Kidney (tissue), 22 donors: ENCODE data around the gene NFYC. TPM values are rescaled to one million over a fixed set of nuclear protein-coding genes. Genes with fewer than 3 reads are reported as not detected.

ENCODE experiments used
- DNase-seq, 5 donors: peaks; one replicate each; pipeline ENCODE4 v3.0.0-alpha.2; 2013 to 2020
- FAIRE-seq: peaks from 2 replicates; lab custom pipeline; 2012; peaks lifted over from hg19 to GRCh38; lab: Jason Lieb, UNC
- H3K27ac ChIP-seq, 2 donors: one replicate each; pipeline ENCODE4 v1.7.0; 2013; ENCODE audit warnings: low read depth in 2 of 2, low read length in 2 of 2, inconsistent platforms in 1 of 2
- H3K27me3 ChIP-seq: one replicate; pipeline ENCODE4 v1.7.1; 2013; ENCODE audit warnings: low read length, inconsistent platforms; ENCODE audit not compliant: control insufficient read depth, insufficient read depth
- H3K36me3 ChIP-seq, 3 donors: one replicate each; pipeline versions ENCODE4 v1.7.0 to v1.7.1; 2013; ENCODE audit warnings: low read length in 3 of 3, control low read depth in 1 of 3, inconsistent platforms in 1 of 3; ENCODE audit not compliant: insufficient read depth in 3 of 3, control insufficient read depth in 2 of 3
- H3K4me1 ChIP-seq, 3 donors: one replicate each; pipeline versions ENCODE4 v1.7.0 to v1.7.1; 2013; ENCODE audit warnings: low read length in 3 of 3, inconsistent platforms in 1 of 3, low read depth in 1 of 3; ENCODE audit not compliant: control insufficient read depth in 2 of 3, insufficient read depth in 2 of 3
- H3K4me3 ChIP-seq, 3 donors: one replicate each; pipeline versions ENCODE4 v1.7.0 to v1.8.1; 2013; ENCODE audit warnings: low read length in 3 of 3, control low read depth in 1 of 3, inconsistent platforms in 1 of 3
- H3K9ac ChIP-seq, 3 donors: one replicate each; pipeline versions ENCODE4 v1.7.0 to v1.7.1; 2013; ENCODE audit warnings: low read length in 3 of 3, control low read depth in 1 of 3, inconsistent platforms in 1 of 3
- H3K9me3 ChIP-seq, 3 donors: one replicate each; pipeline versions ENCODE4 v1.7.0 to v1.7.1; 2013; ENCODE audit warnings: low read length in 3 of 3, control low read depth in 1 of 3, inconsistent platforms in 1 of 3; ENCODE audit not compliant: control insufficient read depth in 2 of 3, insufficient read depth in 1 of 3
- CTCF ChIP-seq: IDR thresholded peaks from 3 replicates; pipeline ENCODE4 v1.5.1; 2012; ENCODE audit warnings: mild to moderate bottlenecking, moderate library complexity, borderline replicate concordance; ENCODE audit not compliant: insufficient read depth; ENCODE audit errors: extremely low read depth
- intact Hi-C: fragments of 100-400 bp; cut with DNase I; formaldehyde crosslinking; loops from one replicate; pipeline ENCODE4 v1.11.1; 2022
- long read RNA-seq, 10 donors: library from polyadenylated mRNA in 1 of 10; unstranded in 1 of 10; transcript quantifications; one replicate each; pipeline ENCODE4 v2.0.0 and lab custom pipeline, GENCODE V29; 2021 to 2026
- polyA plus RNA-seq: library from polyadenylated mRNA; stranded (reverse); fragments of 350-450 nt; fragmentation: Illumina TruSeq; extraction: RNeasy Lipid Tissue Mini Kit (QIAGEN cat#74804); gene quantifications from one replicate; pipeline ENCODE4 v1.2.3, GENCODE V29; 2014; ENCODE audit warnings: low read depth, low replicate concordance; ENCODE audit not compliant: insufficient read depth
- total RNA-seq: library from RNA; stranded (reverse); fragmentation: NEBNext Ultra II Directional; extraction: Animal tissue kit (Norgen Biotek cat#: 25700); gene quantifications from one replicate; pipeline ENCODE4 v1.2.1, GENCODE V29; 2021
- donor health status: control.
- donor health status: control.
- donor health status: control.
- donor health status: control.
- donor health status: control.
- donor health status: DM: yes; HTN: yes; CAD: no.
- donor health status: Normal renal cell carcinoma (clear cell type).

NFYC gene
- total RNA-seq (69.3 TPM), polyA plus RNA-seq (52.1 TPM)
- long read RNA-seq, donor 1, transcript NFYC-213 (10 exons, 1,950 nt) = major isoform, 7 of 14 reads
- long read RNA-seq, donor 1, partial matches to known transcripts = 0 of 14 reads
- long read RNA-seq, donor 1, other reads (novel, unspliced or antisense) = 0 of 14 reads
- long read RNA-seq, donor 2, transcript NFYC-213 (10 exons, 1,950 nt) = major isoform, 11 of 12 reads
- long read RNA-seq, donor 2, partial matches to known transcripts = 0 of 12 reads
- long read RNA-seq, donor 2, other reads (novel, unspliced or antisense) = 0 of 12 reads
- long read RNA-seq, donor 3, transcript NFYC-213 (10 exons, 1,950 nt) = major isoform, 11 of 25 reads
- long read RNA-seq, donor 3, transcript NFYC-202 (10 exons, 1,202 nt) = minor isoform, 6 of 25 reads
- long read RNA-seq, donor 3, partial matches to known transcripts = 5 of 25 reads
- long read RNA-seq, donor 3, other reads (novel, unspliced or antisense) = 0 of 25 reads
- long read RNA-seq, donor 4, transcript NFYC-202 (10 exons, 1,202 nt) = minor isoform, 6 of 22 reads
- long read RNA-seq, donor 4, transcript NFYC-213 (10 exons, 1,950 nt) = major isoform, 10 of 22 reads
- long read RNA-seq, donor 4, partial matches to known transcripts = 0 of 22 reads
- long read RNA-seq, donor 4, other reads (novel, unspliced or antisense) = 0 of 22 reads
- long read RNA-seq, donor 5, partial matches to known transcripts = 0 of 2 reads
- long read RNA-seq, donor 5, other reads (novel, unspliced or antisense) = 0 of 2 reads
- long read RNA-seq, donor 6, transcript NFYC-213 (10 exons, 1,950 nt) = major isoform, 7 of 47 reads
- long read RNA-seq, donor 6, partial matches to known transcripts = 34 of 47 reads
- long read RNA-seq, donor 6, other reads (novel, unspliced or antisense) = 0 of 47 reads
- long read RNA-seq, donor 7, transcript NFYC-213 (10 exons, 1,950 nt) = major isoform, 37 of 67 reads
- long read RNA-seq, donor 7, partial matches to known transcripts = 7 of 67 reads
- long read RNA-seq, donor 7, other reads (novel, unspliced or antisense) = 13 of 67 reads
- long read RNA-seq, donor 8, transcript NFYC-213 (10 exons, 1,950 nt) = major isoform, 11 of 19 reads
- long read RNA-seq, donor 8, partial matches to known transcripts = 0 of 19 reads
- long read RNA-seq, donor 8, other reads (novel, unspliced or antisense) = 0 of 19 reads
- long read RNA-seq, donor 9, partial matches to known transcripts = 0 of 7 reads
- long read RNA-seq, donor 9, other reads (novel, unspliced or antisense) = 0 of 7 reads
- long read RNA-seq, donor 10, transcript NFYC-213 (10 exons, 1,950 nt) = major isoform, 13 of 23 reads
- long read RNA-seq, donor 10, partial matches to known transcripts = 5 of 23 reads
- long read RNA-seq, donor 10, other reads (novel, unspliced or antisense) = 0 of 23 reads

- Histone ChIP-seq H3K36me3 (no peaks in the 10 kb centered on the region), H3K9ac (peak within 1 kb of the TSS; percentile 88 to 89 (median 88)), H3K27me3 (no peaks in the 10 kb centered on the region), H3K4me1 (peaks cover 3 to 21% (median 8%) of the 10 kb centered on the region in 3 donors), H3K4me3 (peak within 1 kb of the TSS; percentile 85 to 90 (median 88)), H3K27ac (peak within 1 kb of the TSS; percentile 99), H3K9me3 (no peaks in the 10 kb centered on the region)
- TF ChIP-seq CTCF = no peak
- intact Hi-C loops = no loop called here
- FAIRE-seq (peak; percentile 27), DNase-seq (peak; percentile 98 to 100 (median 99))
These were observed at the start of gene NFYC for GRCh38 chr1:40691538-40692428. TSS of gene NFYC (plus strand) at chr1:40691704. CDS start at chr1:40738844, 47,140 bp downstream.

GRCh38 chr1:40645118-40645680, 46.3 kb upstream of the NFYC start:
- Histone ChIP-seq H3K9me3 (no peaks in the 10 kb centered on the region), H3K27ac (no peak overlapping the region), H3K4me1 (peaks cover 0 to 5% (median 0%) of the 10 kb centered on the region in 3 donors), H3K36me3 (no peaks in the 10 kb centered on the region), H3K4me3 (no peak overlapping the region), H3K27me3 (no peaks in the 10 kb centered on the region), H3K9ac (no peak overlapping the region)
- TF ChIP-seq CTCF = no peak
- DNase-seq (no peak), FAIRE-seq (no peak)
- intact Hi-C loops = no loop called here
